H1 (cell line): ENCODE measurements around the gene GID8.

Source experiments
- CBX5 ChIP-seq: fragments of 300-800, 300-1000 bp; sonication (generic); IDR thresholded peaks from 2 replicates; pipeline ENCODE4 v1.7.1; 2016; ENCODE audit warnings: antibody characterized with exemption, low read length, low read depth
- CEBPB ChIP-seq: IDR thresholded peaks from 2 replicates; pipeline ENCODE4 v1.6.1; 2012; ENCODE audit warnings: low read depth, low read length
- CREB1 ChIP-seq: IDR thresholded peaks from 2 replicates; pipeline ENCODE4 v1.6.1; 2012; ENCODE audit warnings: inconsistent platforms
- EZH2 ChIP-seq: fragments of 200-600 bp; sonication (generic); IDR thresholded peaks from 2 replicates; pipeline ENCODE4 v1.7.1; 2012; ENCODE audit warnings: low read depth, mild to moderate bottlenecking, moderate library complexity, low read length, inconsistent platforms; ENCODE audit not compliant: severe bottlenecking
- FOSL1 ChIP-seq: IDR thresholded peaks from 2 replicates; pipeline ENCODE4 v1.6.1; 2011; ENCODE audit warnings: mild to moderate bottlenecking, low read depth, low read length, moderate library complexity; ENCODE audit not compliant: insufficient read depth
- GABPA ChIP-seq: IDR thresholded peaks from 2 replicates; pipeline ENCODE4 v1.6.1; 2011; ENCODE audit warnings: mild to moderate bottlenecking, low read length, moderate library complexity, borderline replicate concordance; ENCODE audit not compliant: insufficient read depth
- GTF2F1 ChIP-seq: IDR thresholded peaks from 2 replicates; pipeline ENCODE4 v1.6.1; 2012; ENCODE audit warnings: low read depth, low read length, improper control_type of control experiment, borderline replicate concordance
- POLR2A ChIP-seq, 2 experiments: IDR thresholded peaks; 1 replicate in 1 of 2; 2 replicates in 1 of 2; pipeline ENCODE4 v1.6.1; 2011; ENCODE audit warnings: low read depth in 2 of 2, low read length in 2 of 2, mild to moderate bottlenecking in 2 of 2; ENCODE audit errors: control extremely low read depth in 1 of 2
- SAP30 ChIP-seq: fragments of 300-600 bp; sonication (generic); IDR thresholded peaks from 2 replicates; pipeline ENCODE4 v1.7.1; 2012; ENCODE audit warnings: low read length, moderate library complexity, mild to moderate bottlenecking, inconsistent platforms; ENCODE audit not compliant: insufficient read depth, insufficient replicate concordance
- SRF ChIP-seq: IDR thresholded peaks from 2 replicates; pipeline ENCODE4 v1.6.1; 2011; ENCODE audit warnings: mild to moderate bottlenecking, low read depth, low read length, moderate library complexity
- TAF1 ChIP-seq: IDR thresholded peaks from 2 replicates; pipeline ENCODE4 v1.6.1; 2011; ENCODE audit warnings: mild to moderate bottlenecking, low read depth, low read length
- YY1 ChIP-seq: IDR thresholded peaks from 2 replicates; pipeline ENCODE4 v1.6.1; 2011; ENCODE audit warnings: low read depth, mild to moderate bottlenecking, low read length
- TF ChIP-seq, protein P1 (sequence below), 3 experiments: IDR thresholded peaks; 1 replicate in 2 of 3; 2 replicates in 1 of 3; pipeline versions ENCODE4 v1.5.1 to v1.6.1; 2011; ENCODE audit warnings: low read length in 3 of 3, mild to moderate bottlenecking in 3 of 3, inconsistent platforms in 2 of 3, low read depth in 1 of 3, moderate library complexity in 1 of 3; ENCODE audit not compliant: insufficient read depth in 1 of 3; ENCODE audit errors: control extremely low read depth in 1 of 3
- TF ChIP-seq, protein P2 (sequence below): IDR thresholded peaks from 2 replicates; pipeline ENCODE4 v1.6.1; 2012; ENCODE audit warnings: low read length, inconsistent platforms

DNA sequence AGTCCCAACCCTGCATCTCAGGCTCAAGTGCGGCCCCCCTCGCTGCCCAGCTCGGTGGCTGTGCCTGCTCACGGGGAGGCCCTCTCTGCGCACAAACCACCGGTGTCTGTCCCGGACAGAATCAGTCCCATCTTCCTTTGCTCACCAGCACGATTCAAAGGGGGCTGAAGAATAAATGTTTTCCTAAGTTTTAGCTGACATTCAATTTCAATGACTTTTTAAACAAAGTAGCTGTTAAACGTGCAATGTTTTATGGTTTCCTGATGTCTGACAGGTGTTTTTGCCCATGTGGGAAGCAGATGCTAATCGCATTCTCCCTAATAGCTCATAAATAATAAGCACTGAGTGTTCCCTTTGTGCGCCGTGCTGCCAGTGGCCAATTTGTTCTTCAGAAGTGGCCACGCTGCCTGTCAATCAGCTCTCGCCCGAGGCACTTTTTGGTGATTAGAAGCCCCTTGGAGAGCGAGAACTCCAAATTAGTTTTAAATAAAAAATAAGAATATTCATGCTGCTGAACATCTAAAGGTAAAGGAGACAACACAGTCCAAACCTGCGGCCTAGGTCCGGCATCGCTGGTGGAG is 42.5 kb downstream of the GID8 start:
- TF ChIP-seq, protein P1, sequence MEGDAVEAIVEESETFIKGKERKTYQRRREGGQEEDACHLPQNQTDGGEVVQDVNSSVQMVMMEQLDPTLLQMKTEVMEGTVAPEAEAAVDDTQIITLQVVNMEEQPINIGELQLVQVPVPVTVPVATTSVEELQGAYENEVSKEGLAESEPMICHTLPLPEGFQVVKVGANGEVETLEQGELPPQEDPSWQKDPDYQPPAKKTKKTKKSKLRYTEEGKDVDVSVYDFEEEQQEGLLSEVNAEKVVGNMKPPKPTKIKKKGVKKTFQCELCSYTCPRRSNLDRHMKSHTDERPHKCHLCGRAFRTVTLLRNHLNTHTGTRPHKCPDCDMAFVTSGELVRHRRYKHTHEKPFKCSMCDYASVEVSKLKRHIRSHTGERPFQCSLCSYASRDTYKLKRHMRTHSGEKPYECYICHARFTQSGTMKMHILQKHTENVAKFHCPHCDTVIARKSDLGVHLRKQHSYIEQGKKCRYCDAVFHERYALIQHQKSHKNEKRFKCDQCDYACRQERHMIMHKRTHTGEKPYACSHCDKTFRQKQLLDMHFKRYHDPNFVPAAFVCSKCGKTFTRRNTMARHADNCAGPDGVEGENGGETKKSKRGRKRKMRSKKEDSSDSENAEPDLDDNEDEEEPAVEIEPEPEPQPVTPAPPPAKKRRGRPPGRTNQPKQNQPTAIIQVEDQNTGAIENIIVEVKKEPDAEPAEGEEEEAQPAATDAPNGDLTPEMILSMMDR (IDR thresholded peaks at IDR 0.05; ENCODE audit: control extremely low read depth in 1 of 3, insufficient read depth in 1 of 3, low read depth in 1 of 3, low read length in 3 of 3), result no peak
- TF ChIP-seq SRF (no peak), CEBPB (no peak), SAP30 (no peak), EZH2 (no peak), POLR2A (IDR thresholded peaks at IDR 0.05; ENCODE audit: control extremely low read depth in 1 of 2, low read depth in 2 of 2, low read length in 2 of 2) (no peak), TAF1 (no peak), GTF2F1 (no peak), YY1 (no peak), FOSL1 (no peak), CBX5 (no peak), GABPA (no peak), CREB1 (no peak)
- TF ChIP-seq, protein P2, sequence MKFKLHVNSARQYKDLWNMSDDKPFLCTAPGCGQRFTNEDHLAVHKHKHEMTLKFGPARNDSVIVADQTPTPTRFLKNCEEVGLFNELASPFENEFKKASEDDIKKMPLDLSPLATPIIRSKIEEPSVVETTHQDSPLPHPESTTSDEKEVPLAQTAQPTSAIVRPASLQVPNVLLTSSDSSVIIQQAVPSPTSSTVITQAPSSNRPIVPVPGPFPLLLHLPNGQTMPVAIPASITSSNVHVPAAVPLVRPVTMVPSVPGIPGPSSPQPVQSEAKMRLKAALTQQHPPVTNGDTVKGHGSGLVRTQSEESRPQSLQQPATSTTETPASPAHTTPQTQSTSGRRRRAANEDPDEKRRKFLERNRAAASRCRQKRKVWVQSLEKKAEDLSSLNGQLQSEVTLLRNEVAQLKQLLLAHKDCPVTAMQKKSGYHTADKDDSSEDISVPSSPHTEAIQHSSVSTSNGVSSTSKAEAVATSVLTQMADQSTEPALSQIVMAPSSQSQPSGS, result no peak
